HepG2 (cell line): Measurements from ENCODE around the gene MTUS2.

Source experiments
- ARNT2 ChIP-seq: sonication (generic); formaldehyde crosslinking; IDR thresholded peaks from 2 replicates; pipeline ENCODE4 v1.8.0; 2022; ENCODE audit warnings: mild to moderate bottlenecking, low read depth, missing genetic modification reagents, moderate library complexity
- CTCF ChIP-seq: sonication (generic); formaldehyde crosslinking; IDR thresholded peaks from 2 replicates; pipeline ENCODE4 v1.5.0; 2020; ENCODE audit warnings: mild to moderate bottlenecking, missing genetic modification reagents, moderate library complexity
- DNMT3B ChIP-seq: conservative IDR thresholded peaks from 2 replicates; pipeline ENCODE4 v1.6.1; 2016; ENCODE audit warnings: missing biosample characterization, control low read depth
- HCFC1 ChIP-seq: fragments of 150-350 bp; IDR thresholded peaks from 2 replicates; pipeline ENCODE4 v1.6.1; 2014; ENCODE audit warnings: low read depth, low read length
- IKZF5 ChIP-seq: IDR thresholded peaks from 2 replicates; pipeline ENCODE4 v1.6.1; 2018; ENCODE audit warnings: missing genetic modification reagents, mild to moderate bottlenecking, missing compliant biosample characterization
- NFYC ChIP-seq: IDR thresholded peaks from 2 replicates; pipeline ENCODE4 v1.6.1; 2016; ENCODE audit warnings: missing genetic modification reagents, missing compliant biosample characterization
- NPAS2 ChIP-seq: sonication (generic); formaldehyde crosslinking; IDR thresholded peaks from 2 replicates; pipeline ENCODE4 v1.8.0; 2022; ENCODE audit warnings: mild to moderate bottlenecking, missing genetic modification reagents, borderline replicate concordance
- SIX1 ChIP-seq: sonication (generic); formaldehyde crosslinking; IDR thresholded peaks from 2 replicates; pipeline ENCODE4 v1.4.0; 2020; ENCODE audit warnings: missing genetic modification reagents, borderline replicate concordance
- ZBTB33 ChIP-seq: sonication (generic); formaldehyde crosslinking; IDR thresholded peaks from 2 replicates; pipeline ENCODE4 v1.4.0; 2020; ENCODE audit warnings: missing genetic modification reagents
- ZNF207 ChIP-seq: fragments of 450-650 bp; IDR thresholded peaks from 2 replicates; pipeline ENCODE4 v1.6.1; 2016; ENCODE audit warnings: antibody characterized with exemption, borderline replicate concordance
- ZNF343 ChIP-seq: sonication (generic); formaldehyde crosslinking; IDR thresholded peaks from 2 replicates; pipeline ENCODE4 v1.4.0; 2020; ENCODE audit warnings: mild to moderate bottlenecking, missing genetic modification reagents
- ZNF75D ChIP-seq: sonication (generic); formaldehyde crosslinking; IDR thresholded peaks from 2 replicates; pipeline ENCODE4 v1.8.1; 2023; ENCODE audit warnings: missing genetic modification reagents, mild to moderate bottlenecking, borderline replicate concordance

GRCh38 chr13:29156136-29156535, 336.0 kb downstream of the MTUS2 start:
- TF ChIP-seq ARNT2 (no peak), HCFC1 (no peak), CTCF (CRISPR knock-in tag) (no peak), ZNF343 (CRISPR knock-in tag) (no peak), NPAS2 (CRISPR knock-in tag) (no peak), SIX1 (CRISPR knock-in tag) (no peak), NFYC (CRISPR knock-in tag) (no peak), ZNF207 (no peak), IKZF5 (CRISPR knock-in tag) (no peak), DNMT3B (CRISPR knock-in tag) (no peak), ZBTB33 (CRISPR knock-in tag) (no peak), ZNF75D (CRISPR knock-in tag) (no peak)
